Panc1 (cell line): ENCODE results near the gene GNE.
"Not testable (repeated sequence)": the region's sequence is repeated elsewhere in the genome, so short reads cannot be mapped to it uniquely, and the experiment has no call there.

Source experiments
- POLR2AphosphoS5 ChIP-seq: IDR thresholded peaks from 2 replicates; pipeline ENCODE4 v1.6.1; 2012; ENCODE audit warnings: mild to moderate bottlenecking, low read depth, low read length, moderate library complexity
- REST ChIP-seq, 2 experiments: IDR thresholded peaks; 2 replicates each; pipeline ENCODE4 v1.6.1; 2011 to 2012; ENCODE audit warnings: low read depth in 2 of 2, control low read depth in 1 of 2, low read length in 1 of 2, mild to moderate bottlenecking in 1 of 2, moderate library complexity in 1 of 2; ENCODE audit not compliant: insufficient read depth in 1 of 2
- SIN3A ChIP-seq: IDR thresholded peaks from 2 replicates; pipeline ENCODE4 v1.6.1; 2012; ENCODE audit warnings: low read depth, mild to moderate bottlenecking, low read length, moderate library complexity, borderline replicate concordance; ENCODE audit not compliant: insufficient read depth
- TCF7L2 ChIP-seq: IDR thresholded peaks from 2 replicates; pipeline ENCODE4 v1.6.1; 2011; ENCODE audit warnings: mild to moderate bottlenecking, low read depth, low read length, inconsistent platforms
- TF ChIP-seq, protein P1 (sequence below): fragments of 450-650 bp; IDR thresholded peaks from 2 replicates; pipeline ENCODE4 v1.5.1; 2017; ENCODE audit warnings: mild to moderate bottlenecking

- TF ChIP-seq, protein P1, sequence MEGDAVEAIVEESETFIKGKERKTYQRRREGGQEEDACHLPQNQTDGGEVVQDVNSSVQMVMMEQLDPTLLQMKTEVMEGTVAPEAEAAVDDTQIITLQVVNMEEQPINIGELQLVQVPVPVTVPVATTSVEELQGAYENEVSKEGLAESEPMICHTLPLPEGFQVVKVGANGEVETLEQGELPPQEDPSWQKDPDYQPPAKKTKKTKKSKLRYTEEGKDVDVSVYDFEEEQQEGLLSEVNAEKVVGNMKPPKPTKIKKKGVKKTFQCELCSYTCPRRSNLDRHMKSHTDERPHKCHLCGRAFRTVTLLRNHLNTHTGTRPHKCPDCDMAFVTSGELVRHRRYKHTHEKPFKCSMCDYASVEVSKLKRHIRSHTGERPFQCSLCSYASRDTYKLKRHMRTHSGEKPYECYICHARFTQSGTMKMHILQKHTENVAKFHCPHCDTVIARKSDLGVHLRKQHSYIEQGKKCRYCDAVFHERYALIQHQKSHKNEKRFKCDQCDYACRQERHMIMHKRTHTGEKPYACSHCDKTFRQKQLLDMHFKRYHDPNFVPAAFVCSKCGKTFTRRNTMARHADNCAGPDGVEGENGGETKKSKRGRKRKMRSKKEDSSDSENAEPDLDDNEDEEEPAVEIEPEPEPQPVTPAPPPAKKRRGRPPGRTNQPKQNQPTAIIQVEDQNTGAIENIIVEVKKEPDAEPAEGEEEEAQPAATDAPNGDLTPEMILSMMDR = not testable (repeated sequence)
- not testable (repeated sequence) for TF ChIP-seq SIN3A; REST (IDR thresholded peaks at IDR 0.05; ENCODE audit: insufficient read depth in 1 of 2, low read depth in 2 of 2, low read length in 1 of 2); POLR2AphosphoS5; TCF7L2
These were observed 10.2 kb downstream of the GNE start for GRCh38 chr9:36248061-36248460.
